Left lung (tissue), 10 donors: ENCODE results near the gene SYCP2. TPM values are rescaled to one million over a fixed set of nuclear protein-coding genes. Genes with fewer than 3 reads are reported as not detected.

Experiments used
- ATAC-seq: fragments of 200-7000 bp; cut with Tn5 transposase; one replicate; pipeline ENCODE4 v1.9.1; 2020; ENCODE audit warnings: moderate library complexity
- DNase-seq, 4 donors: peaks; one replicate each; pipeline ENCODE4 v3.0.0-alpha.2; 2013 to 2020
- H3K27ac ChIP-seq, 2 donors: fragments of 200-600 bp; sonication (generic) in 1 of 2; one replicate each; pipeline versions ENCODE4 v1.5.0 to v1.8.0; 2020 to 2021
- H3K27me3 ChIP-seq, 2 donors: fragments of 200-600 bp; sonication (generic) in 1 of 2; one replicate each; pipeline versions ENCODE4 v1.5.0 to v1.8.0; 2020 to 2021
- H3K36me3 ChIP-seq, 2 donors: fragments of 200-600 bp; sonication (generic) in 1 of 2; one replicate each; pipeline versions ENCODE4 v1.5.0 to v1.8.0; 2020 to 2021
- H3K4me1 ChIP-seq, 2 donors: fragments of 200-600 bp; one replicate each; pipeline ENCODE4 v1.8.0; 2021
- H3K4me3 ChIP-seq, 2 donors: fragments of 200-600 bp; sonication (generic) in 1 of 2; one replicate each; pipeline versions ENCODE4 v1.5.0 to v1.8.0; 2020 to 2021; ENCODE audit warnings: mild to moderate bottlenecking in 1 of 2
- H3K9me3 ChIP-seq, 2 donors: fragments of 200-600 bp; sonication (generic) in 1 of 2; one replicate each; pipeline versions ENCODE4 v1.5.0 to v1.8.0; 2020 to 2021
- CTCF ChIP-seq, 2 donors: fragments of 200-600 bp; sonication (generic) in 1 of 2; IDR thresholded peaks; one replicate each; pipeline versions ENCODE4 v1.5.0 to v1.8.0; 2021; ENCODE audit warnings: antibody characterized with exemption in 2 of 2
- intact Hi-C, 2 donors: fragments of 100-400 bp; cut with DNase I; formaldehyde crosslinking; loops; one replicate each; pipeline versions ENCODE4 v1.11.2 to v1.14.2; 2022
- polyA plus RNA-seq, 6 donors: library from polyadenylated mRNA; unstranded; fragments of 120-200 nt; gene quantifications; one replicate each; pipeline ENCODE4 v1.2.1, GENCODE V29; 2013; ENCODE audit not compliant: insufficient read length in 6 of 6
- total RNA-seq, 2 donors: library from RNA; stranded (reverse); fragmentation: NEBNext Ultra II Directional; extraction: Animal tissue kit (Norgen Biotek cat#: 25700); gene quantifications; one replicate each; pipeline ENCODE4 v1.2.1, GENCODE V29; 2021
- donor health status: DM: no; HTN: yes; CAD: no.
- donor health status: DM: no; HTN: no; CAD: no.

Gene SYCP2
- total and polyA plus RNA-seq, 8 donors: 1.8 to 12.0 (median 9.1) TPM

- DNase-seq (no peak), ATAC-seq (no peak)
- intact Hi-C loops: no loop called here
- H3K27ac ChIP-seq: no peak overlapping the region
- peaks cover 8 to 63% of the 10 kb centered on the region in 2 donors for H3K4me1 ChIP-seq
- no peak overlapping the region for H3K4me3 ChIP-seq
- TF ChIP-seq CTCF (IDR thresholded peaks at IDR 0.05): no peak
- H3K36me3 ChIP-seq: peaks cover 0 to 31% of the 10 kb centered on the region in 2 donors
- H3K27me3 ChIP-seq: no peaks in the 10 kb centered on the region
- H3K9me3 ChIP-seq: no peaks in the 10 kb centered on the region
Measured at GRCh38 chr20:59945175-59945574, 11.7 kb upstream of the SYCP2 start.

GRCh38 chr20:59944726-59945125 lies 11.3 kb upstream of the SYCP2 start:
- Histone ChIP-seq H3K4me3 (no peak overlapping the region), H3K27ac (no peak overlapping the region), H3K4me1 (peaks cover 8 to 63% of the 10 kb centered on the region in 2 donors), H3K9me3 (no peaks in the 10 kb centered on the region), H3K27me3 (no peaks in the 10 kb centered on the region), H3K36me3 (peaks cover 0 to 29% of the 10 kb centered on the region in 2 donors)
- DNase-seq (no peak), ATAC-seq (no peak)
- no peak for TF ChIP-seq CTCF (IDR thresholded peaks at IDR 0.05)
- intact Hi-C loops: no loop called here

GRCh38 chr20:59942245-59942644 lies 8.8 kb upstream of the SYCP2 start:
- Histone ChIP-seq H3K4me1 (peaks cover 27 to 63% of the 10 kb centered on the region in 2 donors), H3K36me3 (peaks cover 0 to 29% of the 10 kb centered on the region in 2 donors), H3K27me3 (no peaks in the 10 kb centered on the region), H3K4me3 (no peak overlapping the region), H3K27ac (peak overlapping the region in 1 of 2 donors; percentile 100), H3K9me3 (no peaks in the 10 kb centered on the region)
- intact Hi-C loops: no loop called here
- ATAC-seq (no peak), DNase-seq (no peak)
- TF ChIP-seq CTCF (IDR thresholded peaks at IDR 0.05): no peak

- no peaks in the 10 kb centered on the region for H3K9me3 ChIP-seq
- H3K36me3 ChIP-seq: peaks cover 0 to 29% of the 10 kb centered on the region in 2 donors
- ATAC-seq (no peak), DNase-seq (no peak)
- no peaks in the 10 kb centered on the region for H3K27me3 ChIP-seq
- peak overlapping the region; percentile 65 to 88 for H3K4me3 ChIP-seq
- peak overlapping the region; percentile 98 to 100 for H3K27ac ChIP-seq
- no peak for TF ChIP-seq CTCF (IDR thresholded peaks at IDR 0.05)
- H3K4me1 ChIP-seq: peaks cover 28 to 76% of the 10 kb centered on the region in 2 donors
- intact Hi-C loops: no loop called here
Measured at GRCh38 chr20:59940956-59941294, 7.5 kb upstream of the SYCP2 start.

- H3K4me1 ChIP-seq: peaks cover 28 to 76% of the 10 kb centered on the region in 2 donors
- intact Hi-C loops: no loop called here
- ATAC-seq (peak; percentile 98), DNase-seq (peak; percentile 96 to 100 (median 98))
- H3K36me3 ChIP-seq: peaks cover 0 to 29% of the 10 kb centered on the region in 2 donors
- no peak for TF ChIP-seq CTCF (IDR thresholded peaks at IDR 0.05)
- no peaks in the 10 kb centered on the region for H3K27me3 ChIP-seq
- no peaks in the 10 kb centered on the region for H3K9me3 ChIP-seq
- peak within 1 kb of the TSS; percentile 98 to 100 for H3K27ac ChIP-seq
- peak within 1 kb of the TSS; percentile 65 to 88 for H3K4me3 ChIP-seq
Measured at GRCh38 chr20:59940129-59940955, 6.9 kb upstream of the SYCP2 start, which contains the start of the genes FAM217B and PPP1R3D. TSS of gene FAM217B (plus strand) at chr20:59940389. CDS start at chr20:59943944, 3,555 bp downstream. TSS of gene PPP1R3D (minus strand) at chr20:59940305. CDS start at chr20:59939931, 374 bp downstream.
